IMR-90 (cell line): ENCODE results near the gene SSBP2. TPM values are rescaled to one million over a fixed set of nuclear protein-coding genes. Genes with fewer than 3 reads are reported as not detected.

ENCODE experiments used
- ATAC-seq: fragments of 200-7000 bp; cut with Tn5 transposase; 2 replicates; pipeline ENCODE4 v1.9.1; 2020; ENCODE audit warnings: low read depth, mild to moderate bottlenecking, moderate library complexity
- BruUV-seq: library from RNA; stranded (reverse); fragments of 400-500 nt; replicated peaks from 2 replicates; lab custom pipeline; 2021; lab: Mats Ljungman, UMichigan
- CTCF ChIA-PET: fragments of 300-600 bp; formaldehyde crosslinking; extraction: SDS; loops from one replicate; lab custom pipeline; 2021; ENCODE audit warnings: antibody characterized with exemption; lab: Yijun Ruan, JAX
- POLR2A ChIA-PET: fragments of 300-600 bp; sonication (Branson Sonifier 250); formaldehyde crosslinking; loops from one replicate; lab custom pipeline; 2022; ENCODE audit warnings: antibody characterized with exemption; ENCODE audit not compliant: unreplicated experiment; lab: Charles Lee
- DNase-seq: peaks from one replicate; pipeline ENCODE4 v3.0.0; 2013
- H2AFZ ChIP-seq: replicated peaks from 2 replicates; pipeline ENCODE3; 2013; ENCODE audit warnings: low read length, mild to moderate bottlenecking; ENCODE audit not compliant: poor library complexity
- H2AK5ac ChIP-seq: 2 replicates; pipeline ENCODE4 v1.6.1; 2013; ENCODE audit warnings: low read depth, low read length, inconsistent platforms
- H2AK9ac ChIP-seq: replicated peaks from 2 replicates; pipeline ENCODE3; 2013; ENCODE audit warnings: mild to moderate bottlenecking, low read depth, low read length, moderate library complexity; ENCODE audit not compliant: poor library complexity
- H2BK120ac ChIP-seq: 2 replicates; pipeline ENCODE4 v1.6.1; 2013; ENCODE audit warnings: low read depth, low read length, inconsistent platforms
- H2BK15ac ChIP-seq: 3 replicates; pipeline ENCODE4 v1.6.1; 2013; ENCODE audit warnings: low read depth, low read length, inconsistent platforms
- H2BK20ac ChIP-seq: 2 replicates; pipeline ENCODE4 v1.6.1; 2013; ENCODE audit warnings: low read depth, mild to moderate bottlenecking, inconsistent platforms, low read length, moderate library complexity
- H2BK5ac ChIP-seq: 2 replicates; pipeline ENCODE4 v1.6.1; 2013; ENCODE audit warnings: mild to moderate bottlenecking, low read depth, low read length, inconsistent platforms; ENCODE audit not compliant: poor library complexity, severe bottlenecking
- H3K14ac ChIP-seq: replicated peaks from 2 replicates; pipeline ENCODE4 v1.6.1; 2013; ENCODE audit warnings: low read depth, low read length, inconsistent platforms
- H3K18ac ChIP-seq: 2 replicates; pipeline ENCODE4 v1.6.1; 2013; ENCODE audit warnings: low read depth, low read length, control low read depth
- H3K23ac ChIP-seq: 2 replicates; pipeline ENCODE4 v1.6.1; 2013; ENCODE audit warnings: low read depth, low read length, inconsistent platforms
- H3K27ac ChIP-seq: 2 replicates; pipeline ENCODE4 v1.5.1; 2013; ENCODE audit warnings: mild to moderate bottlenecking, control low read depth, low read length; ENCODE audit not compliant: insufficient read depth
- H3K27me3 ChIP-seq: 2 replicates; pipeline ENCODE4 v1.6.1; 2013; ENCODE audit warnings: low read length; ENCODE audit not compliant: control insufficient read depth, insufficient read depth
- H3K36me3 ChIP-seq: 2 replicates; pipeline ENCODE4 v1.6.1; 2013; ENCODE audit warnings: low read length, mixed read lengths; ENCODE audit not compliant: control insufficient read depth, insufficient read depth
- H3K4ac ChIP-seq: 2 replicates; pipeline ENCODE4 v1.6.1; 2013; ENCODE audit warnings: low read depth, low read length, inconsistent platforms
- H3K4me1 ChIP-seq: 2 replicates; pipeline ENCODE4 v1.6.1; 2013; ENCODE audit warnings: low read length, mixed read lengths; ENCODE audit not compliant: control insufficient read depth, insufficient read depth
- H3K4me2 ChIP-seq: 2 replicates; pipeline ENCODE4 v1.6.1; 2013; ENCODE audit warnings: low read depth, mild to moderate bottlenecking, control low read depth, low read length, moderate library complexity
- H3K4me3 ChIP-seq: 2 replicates; pipeline ENCODE4 v1.5.1; 2013; ENCODE audit warnings: low read depth, mild to moderate bottlenecking, control low read depth, low read length, moderate library complexity; ENCODE audit not compliant: insufficient read depth
- H3K56ac ChIP-seq: 2 replicates; pipeline ENCODE4 v1.6.1; 2013; ENCODE audit warnings: low read length, inconsistent platforms; ENCODE audit not compliant: insufficient read depth; ENCODE audit errors: extremely low read depth
- H3K79me1 ChIP-seq, 2 experiments: 2 replicates each; pipeline ENCODE4 v1.6.1; 2013; ENCODE audit warnings: low read length in 2 of 2, inconsistent platforms in 1 of 2, low read depth in 1 of 2
- H3K9ac ChIP-seq: 2 replicates; pipeline ENCODE4 v1.6.1; 2013; ENCODE audit warnings: low read depth, low read length, control low read depth
- H3K9me1 ChIP-seq: 2 replicates; pipeline ENCODE4 v1.6.1; 2013; ENCODE audit warnings: low read length, inconsistent platforms; ENCODE audit not compliant: insufficient read depth
- H3K9me3 ChIP-seq: 2 replicates; pipeline ENCODE4 v1.6.1; 2013; ENCODE audit warnings: low read length; ENCODE audit not compliant: control insufficient read depth, insufficient read depth
- H4K20me1 ChIP-seq: 2 replicates; pipeline ENCODE4 v1.6.1; 2013; ENCODE audit warnings: low read length, inconsistent platforms; ENCODE audit not compliant: insufficient read depth
- H4K5ac ChIP-seq: 2 replicates; pipeline ENCODE4 v1.6.1; 2013; ENCODE audit warnings: mild to moderate bottlenecking, low read depth, low read length, control low read depth
- H4K8ac ChIP-seq, 2 experiments: 2 replicates each; pipeline ENCODE4 v1.6.1; 2013; ENCODE audit warnings: low read depth in 2 of 2, low read length in 2 of 2, control low read depth in 1 of 2, inconsistent platforms in 1 of 2
- H4K91ac ChIP-seq: 2 replicates; pipeline ENCODE4 v1.6.1; 2013; ENCODE audit warnings: low read depth, low read length, inconsistent platforms; ENCODE audit not compliant: insufficient read depth
- CHD1 ChIP-seq: IDR thresholded peaks from 2 replicates; pipeline ENCODE4 v1.6.1; 2012; ENCODE audit warnings: low read depth, low read length, improper control_type of control experiment
- ELK1 ChIP-seq: fragments of 150-350 bp; IDR thresholded peaks from 2 replicates; pipeline ENCODE4 v1.6.1; 2016; ENCODE audit warnings: low read depth, mild to moderate bottlenecking, low read length, moderate library complexity, borderline replicate concordance
- MAZ ChIP-seq: IDR thresholded peaks from 2 replicates; pipeline ENCODE4 v1.6.1; 2012; ENCODE audit warnings: low read depth, mild to moderate bottlenecking, low read length, improper control_type of control experiment, moderate library complexity, borderline replicate concordance
- WGBS, 2 experiments: methylation state at CpG; one replicate each; pipeline versions ENCODE4 v1.1.5 to v1.1.7; 2013; ENCODE audit warnings: missing lambda C conversion rate in 2 of 2; ENCODE audit not compliant: insufficient read length in 1 of 2; ENCODE audit errors: extremely low coverage in 2 of 2; 5-methylcytosine and 5-hydroxymethylcytosine counted together
- dilution Hi-C: fragments of 300-500 bp; cut with HindIII; formaldehyde crosslinking; loops from one replicate; pipeline ENCODE4 v1.14.3; 2018; ENCODE audit warnings: low sequenced_read_pairs; ENCODE audit not compliant: unreplicated experiment
- in situ Hi-C: fragments of 300-500 bp; cut with MboI; formaldehyde crosslinking; loops from 3 replicates; pipeline ENCODE4 v1.14.3; 2019; ENCODE audit warnings: low sequenced_read_pairs, inconsistent platforms, mixed read lengths
- intact Hi-C: fragments of 100-400 bp; cut with micrococcal nuclease; formaldehyde crosslinking; loops from 2 replicates; pipeline ENCODE4 v1.10.0; 2022
- polyA plus RNA-seq, 3 experiments: library from polyadenylated mRNA; depleted of rRNA; stranded (reverse); fragments of >200 nt; gene quantifications; 2 replicates each; pipeline ENCODE4 v1.2.3, GENCODE V29; 2012; ENCODE audit warnings: low replicate concordance in 1 of 3
- total RNA-seq: library from RNA; depleted of rRNA; stranded (reverse); fragments of >200 nt; gene quantifications from 2 replicates; pipeline ENCODE4 v1.2.3, GENCODE V29; 2012
- TF ChIP-seq, protein P1 (sequence below): fragments of 150-350 bp; IDR thresholded peaks from 2 replicates; pipeline ENCODE4 v1.6.1; 2017; ENCODE audit warnings: mild to moderate bottlenecking, antibody characterized with exemption, low read length, low read depth

Gene SSBP2
- total and polyA plus RNA-seq, 2 of the 4 experiments (the other 2 are of a cell fraction), result 38.4 to 42.7 TPM

- no TSS peak for BruUV-seq
- H3K56ac ChIP-seq, result no peak overlapping the region
- no peak overlapping the region for H2AK5ac ChIP-seq
- H2BK120ac ChIP-seq, result no peak overlapping the region
- H3K4ac ChIP-seq, result no peak overlapping the region
- H3K79me1 ChIP-seq, result no peaks in the 10 kb centered on the region
- no peak overlapping the region for H3K14ac ChIP-seq
- H3K9ac ChIP-seq, result no peak overlapping the region
- H4K8ac ChIP-seq, result no peak overlapping the region
- H2AK9ac ChIP-seq, result no peak overlapping the region
- H3K4me3 ChIP-seq, result no peak overlapping the region
- WGBS, 2 experiments, result no CpG with 5 or more reads among the region's 2 CpGs
- no peak overlapping the region for H3K4me2 ChIP-seq
- no peak overlapping the region for H2BK15ac ChIP-seq
- TF ChIP-seq ELK1 (no peak), MAZ (no peak), CHD1 (no peak)
- TF ChIP-seq, protein P1, sequence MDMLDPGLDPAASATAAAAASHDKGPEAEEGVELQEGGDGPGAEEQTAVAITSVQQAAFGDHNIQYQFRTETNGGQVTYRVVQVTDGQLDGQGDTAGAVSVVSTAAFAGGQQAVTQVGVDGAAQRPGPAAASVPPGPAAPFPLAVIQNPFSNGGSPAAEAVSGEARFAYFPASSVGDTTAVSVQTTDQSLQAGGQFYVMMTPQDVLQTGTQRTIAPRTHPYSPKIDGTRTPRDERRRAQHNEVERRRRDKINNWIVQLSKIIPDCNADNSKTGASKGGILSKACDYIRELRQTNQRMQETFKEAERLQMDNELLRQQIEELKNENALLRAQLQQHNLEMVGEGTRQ, result no peak
- intact Hi-C loops (no loop called here), in situ Hi-C loops (no loop called here), dilution Hi-C loops (no loop called here)
- H3K9me1 ChIP-seq, result no peaks in the 10 kb centered on the region
- no peak overlapping the region for H2BK20ac ChIP-seq
- H3K18ac ChIP-seq, result no peak overlapping the region
- no peak overlapping the region for H4K5ac ChIP-seq
- ATAC-seq, result no peak
- no peak overlapping the region for H2AFZ ChIP-seq
- no peaks in the 10 kb centered on the region for H3K36me3 ChIP-seq
- H3K4me1 ChIP-seq, result no peaks in the 10 kb centered on the region; the same call in 1 of the 2 replicates
- no peak overlapping the region for H3K27ac ChIP-seq
- H4K91ac ChIP-seq, result no peak overlapping the region
- no peaks in the 10 kb centered on the region for H3K9me3 ChIP-seq
- CTCF ChIA-PET, result no interaction called here
- H3K23ac ChIP-seq, result no peak overlapping the region
- H3K27me3 ChIP-seq, result no peaks in the 10 kb centered on the region; the same call in 1 of the 2 replicates
- H2BK5ac ChIP-seq, result no peak overlapping the region
- POLR2A ChIA-PET, result no interaction called here
- H4K20me1 ChIP-seq, result no peaks in the 10 kb centered on the region
- no peak for DNase-seq
These were observed 350.5 kb downstream of the SSBP2 start for GRCh38 chr5:81400375-81400774.
